Measurements from ENCODE around the gene ARL17B. TPM values are rescaled to one million over a fixed set of nuclear protein-coding genes. Genes with fewer than 3 reads are reported as not detected.
"Not testable (repeated sequence)": the region's sequence is repeated elsewhere in the genome, so short reads cannot be mapped to it uniquely, and the experiment has no call there.

Gene ARL17B
- total and polyA plus RNA-seq, 2 of the 4 experiments (the other 2 are of a cell fraction): 4.8 to 6.5 TPM

DNA sequence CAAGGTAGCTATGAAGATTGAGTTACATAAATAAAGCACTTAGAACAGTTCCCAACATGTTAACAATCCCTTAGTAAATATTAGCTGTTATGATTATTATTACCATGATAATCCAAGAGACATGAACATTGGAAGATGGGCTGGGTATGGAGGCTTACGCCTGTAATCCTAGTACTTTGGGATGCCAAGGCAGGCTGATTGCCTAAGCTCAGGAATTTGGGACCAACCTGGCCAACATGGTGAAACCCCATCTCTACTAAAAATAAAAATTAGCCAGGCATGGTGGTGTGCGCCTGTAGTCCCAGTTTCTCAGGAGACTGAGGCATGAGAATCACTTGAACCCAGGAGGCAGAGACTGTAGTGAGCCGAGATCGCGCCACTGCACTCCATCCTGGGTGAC is 45.6 kb upstream of the ARL17B start:
- H4K91ac ChIP-seq (ENCODE audit: insufficient read depth, low read depth, low read length); H4K5ac ChIP-seq (ENCODE audit: low read depth, low read length); H2BK20ac ChIP-seq (ENCODE audit: low read depth, low read length); H2AK9ac ChIP-seq (replicated peaks; ENCODE audit: low read depth, low read length, poor library complexity); H3K4me2 ChIP-seq (ENCODE audit: low read depth, low read length); H3K56ac ChIP-seq (ENCODE audit: extremely low read depth, insufficient read depth, low read length); H3K27me3 ChIP-seq (ENCODE audit: control insufficient read depth, insufficient read depth, low read length); ATAC-seq (ENCODE audit: low read depth); H3K9me3 ChIP-seq (ENCODE audit: control insufficient read depth, insufficient read depth, low read length); H2BK15ac ChIP-seq (ENCODE audit: low read depth, low read length); intact Hi-C loops (cut with micrococcal nuclease); H2BK5ac ChIP-seq (ENCODE audit: low read depth, low read length, poor library complexity, severe bottlenecking); H4K20me1 ChIP-seq (ENCODE audit: insufficient read depth, low read length); H3K4me3 ChIP-seq (ENCODE audit: insufficient read depth, low read depth, low read length); DNase-seq; H3K4me1 ChIP-seq (ENCODE audit: control insufficient read depth, insufficient read depth, low read length); dilution Hi-C loops (cut with HindIII; ENCODE audit: low sequenced_read_pairs, unreplicated experiment); H3K27ac ChIP-seq (ENCODE audit: insufficient read depth, low read length); BruUV-seq (replicated peaks); H3K36me3 ChIP-seq (ENCODE audit: control insufficient read depth, insufficient read depth, low read length); H3K18ac ChIP-seq (ENCODE audit: low read depth, low read length); H3K79me1 ChIP-seq (ENCODE audit: low read depth in 1 of 2, low read length in 2 of 2); H3K9me1 ChIP-seq (ENCODE audit: insufficient read depth, low read length); H3K9ac ChIP-seq (ENCODE audit: low read depth, low read length); H3K14ac ChIP-seq (replicated peaks; ENCODE audit: low read depth, low read length); H2AFZ ChIP-seq (replicated peaks; ENCODE audit: low read length, poor library complexity); H3K23ac ChIP-seq (ENCODE audit: low read depth, low read length); H4K8ac ChIP-seq (ENCODE audit: low read depth in 2 of 2, low read length in 2 of 2); in situ Hi-C loops (cut with MboI; ENCODE audit: low sequenced_read_pairs); H2BK120ac ChIP-seq (ENCODE audit: low read depth, low read length); H3K4ac ChIP-seq (ENCODE audit: low read depth, low read length); H2AK5ac ChIP-seq (ENCODE audit: low read depth, low read length); POLR2A ChIA-PET (ENCODE audit: unreplicated experiment); CTCF ChIA-PET: not testable (repeated sequence)
- no CpG with 5 or more reads among the region's 5 CpGs for WGBS, 2 experiments (ENCODE audit: extremely low coverage in 2 of 2, insufficient read length in 1 of 2)

DNA sequence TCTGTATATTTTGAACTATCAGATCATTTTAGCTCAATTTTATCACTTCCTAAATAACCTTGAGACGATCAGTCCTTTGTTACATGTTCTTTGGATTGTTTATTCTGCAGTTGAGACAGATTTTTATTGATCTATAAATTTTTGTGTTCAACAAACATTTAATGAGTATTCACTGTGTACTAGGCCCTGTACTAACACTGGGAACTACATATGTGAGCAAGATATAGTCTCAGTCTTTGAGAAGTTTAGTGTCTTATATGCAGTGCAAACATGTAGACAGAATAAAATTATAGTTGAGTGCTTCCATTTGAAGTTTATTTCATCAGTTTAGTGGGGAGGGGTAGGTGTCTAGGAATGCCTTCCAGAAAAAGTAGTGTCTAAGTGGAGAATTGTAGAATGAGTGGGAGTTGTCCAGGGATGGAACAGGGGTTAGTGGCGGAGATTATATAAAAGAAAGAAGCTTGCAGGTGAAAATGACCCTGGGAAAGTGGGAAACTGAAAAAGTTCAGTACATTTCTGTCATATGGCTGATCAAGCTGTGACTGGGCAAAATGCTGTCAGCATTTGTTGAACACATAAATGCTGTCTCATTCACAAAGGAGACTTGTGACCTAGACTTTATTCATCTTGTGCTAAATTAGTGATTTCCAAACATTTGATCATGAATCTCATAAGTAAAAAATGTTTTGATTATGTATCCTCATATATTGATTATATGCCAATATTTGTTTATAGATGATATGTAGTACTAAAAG is 39.6 kb upstream of the ARL17B start:
- H3K79me1 ChIP-seq (ENCODE audit: low read depth in 1 of 2, low read length in 2 of 2); H3K4me3 ChIP-seq (ENCODE audit: insufficient read depth, low read depth, low read length); H3K36me3 ChIP-seq (ENCODE audit: control insufficient read depth, insufficient read depth, low read length); H4K8ac ChIP-seq (ENCODE audit: low read depth in 2 of 2, low read length in 2 of 2); H2AFZ ChIP-seq (replicated peaks; ENCODE audit: low read length, poor library complexity); H2BK15ac ChIP-seq (ENCODE audit: low read depth, low read length); H4K91ac ChIP-seq (ENCODE audit: insufficient read depth, low read depth, low read length); H3K4me1 ChIP-seq (ENCODE audit: control insufficient read depth, insufficient read depth, low read length); ATAC-seq (ENCODE audit: low read depth); BruUV-seq (replicated peaks); H4K5ac ChIP-seq (ENCODE audit: low read depth, low read length); H3K4ac ChIP-seq (ENCODE audit: low read depth, low read length); H2BK120ac ChIP-seq (ENCODE audit: low read depth, low read length); POLR2A ChIA-PET (ENCODE audit: unreplicated experiment); H3K56ac ChIP-seq (ENCODE audit: extremely low read depth, insufficient read depth, low read length); H3K9me1 ChIP-seq (ENCODE audit: insufficient read depth, low read length); dilution Hi-C loops (cut with HindIII; ENCODE audit: low sequenced_read_pairs, unreplicated experiment); H4K20me1 ChIP-seq (ENCODE audit: insufficient read depth, low read length); H3K14ac ChIP-seq (replicated peaks; ENCODE audit: low read depth, low read length); CTCF ChIA-PET; H3K9ac ChIP-seq (ENCODE audit: low read depth, low read length); DNase-seq; H3K18ac ChIP-seq (ENCODE audit: low read depth, low read length); in situ Hi-C loops (cut with MboI; ENCODE audit: low sequenced_read_pairs); H2BK20ac ChIP-seq (ENCODE audit: low read depth, low read length); H3K4me2 ChIP-seq (ENCODE audit: low read depth, low read length); intact Hi-C loops (cut with micrococcal nuclease); H3K23ac ChIP-seq (ENCODE audit: low read depth, low read length); H3K27me3 ChIP-seq (ENCODE audit: control insufficient read depth, insufficient read depth, low read length); H2AK9ac ChIP-seq (replicated peaks; ENCODE audit: low read depth, low read length, poor library complexity); H3K27ac ChIP-seq (ENCODE audit: insufficient read depth, low read length); H2AK5ac ChIP-seq (ENCODE audit: low read depth, low read length); H3K9me3 ChIP-seq (ENCODE audit: control insufficient read depth, insufficient read depth, low read length); H2BK5ac ChIP-seq (ENCODE audit: low read depth, low read length, poor library complexity, severe bottlenecking): not testable (repeated sequence)
- no CpG with 5 or more reads among the region's 2 CpGs for WGBS, 2 experiments (ENCODE audit: extremely low coverage in 2 of 2, insufficient read length in 1 of 2)
